GM04504 (cell line): Measurements from ENCODE around the gene PARL.

Experiments used
- DNase-seq: peaks from one replicate; pipeline ENCODE4 v3.0.0-alpha.2; 2012; ENCODE audit warnings: low read depth

The PARL gene

DNA sequence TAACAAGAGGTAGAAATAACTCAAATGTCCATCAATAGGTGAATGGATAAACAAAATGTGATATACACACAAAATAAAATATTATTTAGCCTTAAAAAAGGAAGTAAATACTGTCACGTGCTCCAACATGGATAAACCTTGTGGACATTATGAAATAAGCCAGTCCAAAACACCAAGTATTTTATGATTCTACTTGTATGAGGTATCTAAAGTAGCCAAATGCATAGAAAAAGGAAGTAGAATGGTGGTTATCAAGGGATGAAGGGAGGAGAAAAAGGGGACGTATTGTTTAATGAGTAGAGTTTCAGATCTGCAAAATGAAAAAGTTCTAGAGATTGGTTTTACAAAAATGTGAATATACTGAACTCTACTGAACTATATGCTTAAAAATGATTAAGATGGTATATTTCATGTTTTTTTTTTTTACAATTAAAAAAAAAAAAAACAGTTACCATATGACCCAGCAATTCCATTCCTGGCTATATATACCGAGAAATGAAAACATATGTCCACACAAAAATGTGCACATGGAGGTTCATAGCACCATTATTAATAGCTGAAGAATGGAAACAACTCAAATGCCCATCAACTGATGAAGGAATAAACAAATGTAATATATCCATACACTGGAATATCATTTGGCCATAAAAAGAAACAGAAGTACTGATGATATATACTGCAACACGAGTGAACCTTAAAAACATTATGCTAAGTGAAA, 30.2 kb downstream of the PARL start:
- DNase-seq: no peak

DNA sequence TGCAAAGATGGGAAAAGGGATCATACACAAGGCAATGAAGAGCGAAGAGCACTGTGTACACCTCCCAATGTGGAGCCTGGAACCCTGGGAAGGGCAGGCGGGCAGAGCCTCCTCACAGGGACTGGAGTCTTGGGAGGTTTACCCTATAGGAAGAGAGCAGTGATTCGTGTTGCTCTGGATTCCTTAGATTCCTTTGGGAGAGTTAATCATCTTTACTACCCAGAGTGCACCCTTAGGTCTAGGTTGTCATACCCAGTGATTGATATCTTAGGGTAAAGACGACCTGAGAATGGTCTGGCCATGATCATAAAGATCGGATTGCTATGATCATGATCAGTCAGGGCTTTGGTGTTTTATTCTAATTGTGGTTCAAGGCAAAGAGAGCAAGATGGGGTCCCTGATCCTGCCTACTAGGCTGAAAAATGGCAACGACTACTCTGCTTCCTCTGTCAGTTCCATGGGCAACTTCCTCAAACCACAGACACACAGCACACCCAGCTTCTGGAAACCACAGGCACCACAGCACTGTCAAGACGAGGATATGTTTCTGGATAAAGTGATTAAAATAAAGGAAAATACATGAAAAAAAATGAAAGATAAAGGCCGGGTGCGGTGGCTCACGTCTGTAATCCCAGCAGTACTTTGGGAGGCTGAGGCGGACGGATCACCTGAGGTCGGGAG, 38.9 kb downstream of the PARL start:
- DNase-seq: no peak

- no peak for DNase-seq
Observed at GRCh38 chr3:183845090-183845489, 39.6 kb downstream of the PARL start.

DNA sequence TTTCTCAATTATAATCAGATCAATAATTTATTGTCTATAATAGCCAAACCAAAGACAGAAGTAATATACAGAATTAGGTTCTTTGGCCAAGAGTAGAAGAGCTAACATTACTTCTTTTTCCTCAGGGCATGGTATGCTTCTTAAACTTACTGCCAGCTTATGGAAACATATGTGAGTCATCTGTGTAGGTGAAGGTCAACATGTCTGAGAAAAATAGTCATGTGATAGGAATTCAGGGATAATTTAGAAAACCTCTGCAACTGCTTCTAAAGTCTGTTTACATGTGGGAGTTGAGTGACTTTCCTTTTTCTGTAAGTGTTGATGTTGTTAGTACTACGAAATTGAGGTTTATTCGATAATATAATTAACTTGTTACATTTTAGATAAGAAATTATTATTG, 40.1 kb downstream of the PARL start:
- DNase-seq: peak; percentile 4

GRCh38 chr3:183839751-183840150, 44.9 kb downstream of the PARL start:
- DNase-seq: no peak

DNA sequence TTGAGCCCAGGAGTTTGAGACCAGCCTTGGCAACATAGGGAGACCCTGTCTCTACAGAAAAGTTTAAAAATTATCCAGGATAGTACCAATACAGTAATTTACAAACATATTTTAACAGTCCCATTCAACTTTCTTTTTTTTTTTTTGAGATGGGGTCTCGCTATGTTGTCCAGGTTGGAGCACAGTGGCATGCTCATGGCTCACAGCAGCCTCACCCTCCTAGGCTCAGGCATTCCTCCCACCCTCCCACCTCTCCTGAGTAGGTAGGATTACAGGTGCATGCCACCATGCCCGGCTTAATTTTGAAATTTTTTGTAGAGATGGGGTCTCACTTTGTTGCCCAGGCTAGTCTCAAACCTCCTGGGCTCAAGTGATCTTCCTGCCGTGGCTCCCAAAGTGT, 46.8 kb downstream of the PARL start:
- no peak for DNase-seq

- no peak for DNase-seq
Observed at GRCh38 chr3:183837390-183837789, 47.3 kb downstream of the PARL start.

DNA sequence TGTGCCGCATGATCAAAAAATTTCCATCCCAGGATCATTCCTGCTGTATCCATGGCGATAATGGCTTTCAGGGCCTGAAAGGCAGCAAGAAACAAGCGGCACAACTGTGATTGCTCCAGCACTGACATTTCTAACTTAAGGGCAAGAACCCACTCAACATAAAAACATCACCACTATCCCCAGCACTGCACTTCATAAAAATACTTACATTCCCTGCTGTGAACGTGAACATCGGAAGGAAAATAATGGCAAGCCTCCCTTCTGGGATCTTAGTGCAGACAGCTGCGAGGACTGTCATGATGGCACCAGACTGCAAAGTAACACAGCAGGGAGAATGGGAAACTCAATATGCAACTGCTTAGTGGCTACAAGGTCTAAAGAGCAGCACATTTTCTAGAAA, 51.2 kb downstream of the PARL start:
- no peak for DNase-seq

- no peak for DNase-seq
Observed at GRCh38 chr3:183830187-183830586, 54.5 kb downstream of the PARL start.

DNA sequence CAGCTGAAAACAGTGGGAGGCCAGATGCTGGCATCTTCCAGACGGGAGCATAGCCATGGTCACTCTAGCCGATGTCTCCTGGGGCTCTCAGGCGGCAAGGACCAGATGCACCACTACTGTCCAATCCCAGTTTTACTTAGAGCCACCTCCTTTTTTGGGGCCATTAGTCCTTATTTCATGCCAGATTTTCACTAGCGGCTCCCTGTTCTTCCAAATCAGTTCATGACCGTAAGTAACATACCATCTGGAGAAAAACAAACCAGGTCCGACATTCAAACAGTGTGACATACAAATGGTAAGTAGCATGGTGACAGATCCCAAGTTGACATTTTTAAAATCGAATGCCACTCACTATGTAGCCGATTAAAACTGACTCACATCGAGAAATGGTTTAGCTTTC, 55.2 kb downstream of the PARL start:
- no peak for DNase-seq

GRCh38 chr3:183828538-183828870, 56.2 kb downstream of the PARL start:
- no peak for DNase-seq

GRCh38 chr3:183827809-183828537, 56.7 kb downstream of the PARL start:
- DNase-seq: no peak

- no peak for DNase-seq
Observed at GRCh38 chr3:183826448-183827250, 58.0 kb downstream of the PARL start.

DNA sequence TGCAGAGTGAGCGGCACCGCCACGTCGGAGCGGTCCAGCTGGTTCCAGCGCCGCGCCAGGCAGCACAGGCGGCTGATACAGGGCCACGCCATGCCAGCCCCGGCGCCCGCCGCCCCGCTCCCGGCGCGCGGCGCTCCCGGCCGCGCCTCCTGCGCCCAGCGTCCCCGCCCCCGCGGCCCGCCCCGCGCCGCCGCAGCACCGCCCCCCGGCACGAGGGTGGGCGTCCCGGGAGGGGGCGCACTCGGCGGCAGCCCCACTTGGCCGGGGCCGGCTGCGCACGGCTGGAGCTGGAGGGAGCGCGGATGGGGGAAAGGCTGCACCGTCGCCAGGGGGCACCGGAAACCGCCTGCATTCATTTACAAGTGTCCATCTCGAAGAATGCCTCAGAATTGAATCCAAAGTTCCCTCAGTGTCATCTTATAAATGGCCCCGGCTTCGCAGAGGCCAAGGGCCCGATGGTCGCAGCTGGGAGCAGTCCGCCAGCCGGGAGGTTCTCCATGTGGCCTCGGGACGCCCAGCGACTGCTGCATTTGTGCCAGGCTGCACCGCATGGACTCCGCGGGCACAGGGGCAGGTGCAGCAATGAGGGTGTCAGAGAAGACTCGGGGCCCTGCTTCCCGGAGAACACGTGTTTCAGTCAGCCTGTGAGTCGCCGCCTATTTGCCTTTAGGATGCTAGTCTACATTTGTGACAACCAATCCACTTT, 59.1 kb downstream of the PARL start, which contains the start of gene MAP6D1:
TSS of gene MAP6D1 (minus strand) at position 122 of the 706 bp plus-strand sequence. CDS start at position 92, 30 bp downstream.
- DNase-seq: peak; percentile 5

- DNase-seq: no peak
Observed at GRCh38 chr3:183824761-183825455, 59.8 kb downstream of the PARL start.

DNA sequence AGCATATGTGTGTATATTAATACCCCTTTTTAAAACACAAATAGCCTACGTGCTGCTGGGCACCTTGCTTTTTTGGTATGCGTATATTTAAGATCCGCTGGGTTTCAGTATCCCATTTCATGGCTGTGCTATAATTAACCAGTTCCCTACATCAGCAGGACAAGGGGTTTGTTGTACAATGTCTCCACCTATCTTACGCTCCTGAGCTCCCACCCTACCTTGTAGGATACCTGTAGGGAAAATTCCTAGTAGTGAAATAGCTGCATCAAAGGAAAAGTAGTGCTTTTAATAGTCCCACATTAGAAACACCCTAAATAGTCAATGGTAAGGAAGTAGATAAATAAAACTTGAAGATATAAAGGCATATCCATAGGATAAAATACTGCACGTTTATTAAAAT, 60.7 kb downstream of the PARL start:
- no peak for DNase-seq

- no peak for DNase-seq
Observed at GRCh38 chr3:183822631-183823030, 62.0 kb downstream of the PARL start.

GRCh38 chr3:183819831-183820230, 64.8 kb downstream of the PARL start:
- DNase-seq: no peak

DNA sequence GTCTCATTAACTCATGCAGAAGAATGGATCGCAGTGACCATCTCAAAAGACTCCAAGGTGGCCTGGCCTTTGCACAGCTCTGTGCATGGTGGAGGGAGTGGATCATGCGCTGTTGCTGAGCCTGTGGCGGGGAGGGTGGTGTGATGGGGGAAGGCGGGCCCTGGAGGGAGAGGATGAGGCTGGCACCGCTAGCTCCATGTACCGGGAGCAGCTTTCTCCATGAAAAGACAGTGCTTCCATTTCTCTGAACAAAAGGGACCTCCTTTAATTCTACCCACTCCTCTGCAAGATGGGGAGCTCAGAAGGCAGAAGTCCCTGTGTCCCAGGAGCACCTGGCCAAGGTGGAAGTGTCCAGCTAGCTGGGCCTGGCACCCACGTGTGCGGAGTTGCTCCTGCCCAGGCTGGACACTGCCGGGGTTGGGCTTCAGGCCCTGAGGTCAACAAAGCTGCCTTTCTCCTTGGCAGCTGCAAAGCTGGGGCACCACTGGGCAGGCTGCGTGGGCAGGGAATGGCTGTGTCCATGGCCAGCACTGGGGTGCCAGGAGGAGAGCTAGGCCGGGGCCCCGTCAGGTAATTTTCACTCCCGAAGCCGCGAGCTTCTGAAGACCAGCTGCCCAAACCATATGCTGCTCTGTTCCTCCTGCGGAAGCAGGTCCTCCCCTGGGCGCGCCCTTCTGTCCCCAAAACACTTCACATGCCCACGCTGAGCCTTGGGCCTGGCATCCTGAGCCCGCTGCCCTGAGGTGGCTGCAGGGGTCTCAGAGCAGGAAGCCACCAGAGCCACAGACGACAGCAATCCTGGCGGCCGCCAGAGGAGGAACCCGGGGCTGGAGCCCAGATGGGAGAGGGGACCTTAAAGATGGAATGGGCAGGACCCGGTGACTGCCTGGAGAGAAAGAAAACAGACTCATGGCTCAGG, 65.7 kb downstream of the PARL start:
- no peak for DNase-seq

GRCh38 chr3:183818041-183818620, 66.5 kb downstream of the PARL start:
- no peak for DNase-seq
